B cell (primary cell): ENCODE data around the gene ARHGAP15. TPM values are rescaled to one million over a fixed set of nuclear protein-coding genes. Genes with fewer than 3 reads are reported as not detected.

ENCODE experiments used
- ATAC-seq: fragments of 200-7000 bp; cut with Tn5 transposase; one replicate; pipeline ENCODE4 v1.10.0; 2021; ENCODE audit warnings: low read depth, mild to moderate bottlenecking, moderate number of reproducible peaks, moderate library complexity
- CTCF ChIA-PET: fragments of 350-600 bp; sonication (Branson Sonifier 250); formaldehyde crosslinking; loops from one replicate; lab custom pipeline; 2021; ENCODE audit warnings: antibody characterized with exemption, inconsistent platforms; lab: Charles Lee
- POLR2A ChIA-PET: fragments of 350-600 bp; sonication (Branson Sonifier 250); formaldehyde crosslinking; loops from one replicate; lab custom pipeline; 2021; ENCODE audit warnings: antibody characterized with exemption; lab: Charles Lee
- DNase-seq: peaks from one replicate; pipeline ENCODE4 v3.0.0; 2013
- H2AFZ ChIP-seq: 2 replicates; pipeline ENCODE4 v1.6.1; 2012; ENCODE audit warnings: mild to moderate bottlenecking, low read depth, low read length; ENCODE audit not compliant: insufficient read depth, poor library complexity, severe bottlenecking
- H3K27ac ChIP-seq, 2 donors: 1 replicate in 1 of 2; 2 replicates in 1 of 2; pipeline ENCODE4 v1.5.1; 2012 to 2013; ENCODE audit warnings: low read length in 2 of 2, mild to moderate bottlenecking in 2 of 2, moderate library complexity in 1 of 2
- H3K27me3 ChIP-seq, 4 experiments: fragments of 200-600 bp in 1 of 4; sonication (generic) in 1 of 4; replicated peaks in 1 of 4; 1 replicate in 2 of 4; 2 replicates in 2 of 4; pipeline versions ENCODE4 v1.6.1 to v1.7.0; 2013 to 2016; ENCODE audit warnings: low read length in 3 of 4, mild to moderate bottlenecking in 2 of 4, mixed read lengths in 1 of 4, moderate library complexity in 1 of 4; ENCODE audit not compliant: insufficient read depth in 4 of 4, control insufficient read depth in 3 of 4; ENCODE audit errors: control extremely low read depth in 1 of 4
- H3K36me3 ChIP-seq, 2 experiments: replicated peaks in 1 of 2; 1 replicate in 1 of 2; 2 replicates in 1 of 2; pipeline versions ENCODE4 v1.6.1 to v1.7.1; 2013; ENCODE audit warnings: low read length in 1 of 2; ENCODE audit not compliant: insufficient read depth in 2 of 2, control insufficient read depth in 1 of 2; ENCODE audit errors: control extremely low read depth in 1 of 2, extremely low read depth in 1 of 2
- H3K4me1 ChIP-seq, 2 donors: fragments of 200-600 bp in 1 of 2; sonication (generic) in 1 of 2; 1 replicate in 1 of 2; 2 replicates in 1 of 2; pipeline versions ENCODE4 v1.5.1 to v1.6.1; 2013 to 2017; ENCODE audit warnings: low read length in 2 of 2; ENCODE audit not compliant: control insufficient read depth in 2 of 2, insufficient read depth in 2 of 2
- H3K4me2 ChIP-seq: replicated peaks from 2 replicates; pipeline ENCODE3; 2012; ENCODE audit warnings: mild to moderate bottlenecking, low read depth, low read length; ENCODE audit not compliant: poor library complexity, severe bottlenecking
- H3K4me3 ChIP-seq, 5 experiments: fragments of 200-600 bp in 1 of 5; sonication (generic) in 1 of 5; 1 replicate in 3 of 5; 2 replicates in 2 of 5; pipeline versions ENCODE4 v1.5.1 to v1.7.0; 2011 to 2016; ENCODE audit warnings: low read length in 4 of 5, mild to moderate bottlenecking in 4 of 5, low read depth in 2 of 5, control low read depth in 1 of 5, moderate library complexity in 1 of 5; ENCODE audit not compliant: insufficient read depth in 1 of 5; ENCODE audit errors: control extremely low read depth in 1 of 5, extremely low read depth in 1 of 5
- H3K79me2 ChIP-seq: fragments of 200-600 bp; sonication (generic); one replicate; pipeline ENCODE4 v1.6.0; 2016; ENCODE audit warnings: low read length; ENCODE audit not compliant: control insufficient read depth, insufficient read depth
- H3K9ac ChIP-seq: fragments of 200-600 bp; sonication (generic); 2 replicates; pipeline ENCODE4 v1.6.1; 2017; ENCODE audit warnings: mild to moderate bottlenecking, low read length, moderate library complexity
- H3K9me3 ChIP-seq, 3 donors: one replicate each; pipeline versions ENCODE4 v1.6.1 to v1.7.1; 2013; ENCODE audit warnings: low read length in 2 of 3; ENCODE audit not compliant: control insufficient read depth in 2 of 3, insufficient read depth in 1 of 3; ENCODE audit errors: control extremely low read depth in 1 of 3
- H4K20me1 ChIP-seq: 2 replicates; pipeline ENCODE4 v1.6.0; 2012; ENCODE audit warnings: mild to moderate bottlenecking, low read length; ENCODE audit not compliant: insufficient read depth, control insufficient read depth, poor library complexity, severe bottlenecking
- H3K27ac Mint-ChIP-seq: one replicate; pipeline ENCODE4 v1.8.0; 2021; ENCODE audit warnings: mixed read lengths
- H3K27me3 Mint-ChIP-seq: one replicate; pipeline ENCODE4 v1.8.0; 2021; ENCODE audit warnings: mixed read lengths
- H3K4me1 Mint-ChIP-seq: one replicate; pipeline ENCODE4 v1.8.0; 2021; ENCODE audit warnings: mixed read lengths
- H3K4me3 Mint-ChIP-seq: one replicate; pipeline ENCODE4 v1.8.0; 2021; ENCODE audit warnings: mixed read lengths
- H3K9me3 Mint-ChIP-seq: one replicate; pipeline ENCODE4 v1.8.0; 2022; ENCODE audit warnings: mixed read lengths; ENCODE audit not compliant: insufficient read depth
- EZH2 ChIP-seq: IDR thresholded peaks from 2 replicates; pipeline ENCODE4 v1.6.1; 2012; ENCODE audit warnings: borderline replicate concordance, low read depth, mild to moderate bottlenecking, moderate library complexity, low read length; ENCODE audit not compliant: insufficient read depth, poor library complexity, severe bottlenecking
- WGBS: methylation state at CpG from one replicate; pipeline ENCODE4 v1.1.5; 2013; ENCODE audit warnings: missing lambda C conversion rate; ENCODE audit not compliant: insufficient coverage; 5-methylcytosine and 5-hydroxymethylcytosine counted together
- intact Hi-C: fragments of 100-400 bp; cut with micrococcal nuclease; formaldehyde crosslinking; loops from one replicate; pipeline ENCODE4 v1.10.0; 2022
- polyA plus RNA-seq: library from polyadenylated mRNA; depleted of rRNA; stranded (reverse); fragments of >200 nt; gene quantifications from 2 replicates; pipeline ENCODE4 v1.2.3, GENCODE V29; 2012
- total RNA-seq, 2 donors: library from RNA; stranded (reverse); fragments of 120-200 nt in 1 of 2; gene quantifications; 1 replicate in 1 of 2; 2 replicates in 1 of 2; pipeline versions ENCODE4 v1.2.3 to v1.2.4, GENCODE V29; 2013 to 2022
- TF ChIP-seq, protein P1 (sequence below): fragments of 200-600 bp; IDR thresholded peaks from one replicate; pipeline ENCODE4 v1.8.0; 2022; ENCODE audit warnings: antibody characterized with exemption, mild to moderate bottlenecking

Gene ARHGAP15
- total and polyA plus RNA-seq, 2 donors (not counting 1 experiment from before 2014, with no cell fraction given) = 58.6 to 187 TPM

DNA sequence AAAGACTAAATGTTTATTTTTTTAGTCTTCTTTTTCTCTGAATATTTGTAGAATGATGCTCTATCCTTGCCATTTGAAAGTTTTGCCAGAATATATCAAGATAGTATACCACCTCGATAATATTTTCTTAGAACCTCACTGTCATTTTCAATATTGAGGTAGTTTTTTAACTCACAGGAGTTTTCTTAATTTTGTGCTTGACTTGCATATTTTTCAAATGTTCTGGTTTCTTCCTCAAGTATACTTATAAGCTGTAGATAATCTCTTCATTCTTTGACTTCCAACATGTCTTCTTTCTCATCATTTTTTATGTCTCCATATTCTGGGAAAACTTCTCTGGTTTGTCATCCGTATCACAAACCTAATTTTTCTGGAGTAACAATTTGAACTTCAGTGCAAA is 559.6 kb downstream of the ARHGAP15 start:
- H3K27ac Mint-ChIP-seq = no peak overlapping the region
- H3K27me3 Mint-ChIP-seq = no peaks in the 10 kb centered on the region
- H3K4me1 Mint-ChIP-seq = no peaks in the 10 kb centered on the region
- intact Hi-C loops = no loop called here
- no CpG with 5 or more reads among the region's 2 CpGs for WGBS
- Histone ChIP-seq H3K4me1 (no peaks in the 10 kb centered on the region), H3K36me3 (peaks cover 6 to 24% of the 10 kb centered on the region in 2 experiments), H4K20me1 (peaks cover 18% of the 10 kb centered on the region), H3K79me2 (no peaks in the 10 kb centered on the region), H2AFZ (no peak overlapping the region), H3K27me3 (no peaks in the 10 kb centered on the region), H3K4me3 (no peak overlapping the region), H3K9me3 (no peaks in the 10 kb centered on the region), H3K4me2 (no peak overlapping the region), H3K9ac (no peak overlapping the region), H3K27ac (no peak overlapping the region)
- DNase-seq = no peak
- no peak overlapping the region for H3K4me3 Mint-ChIP-seq
- POLR2A ChIA-PET = no interaction called here
- no peak for ATAC-seq
- no peaks in the 10 kb centered on the region for H3K9me3 Mint-ChIP-seq
- TF ChIP-seq, protein P1, sequence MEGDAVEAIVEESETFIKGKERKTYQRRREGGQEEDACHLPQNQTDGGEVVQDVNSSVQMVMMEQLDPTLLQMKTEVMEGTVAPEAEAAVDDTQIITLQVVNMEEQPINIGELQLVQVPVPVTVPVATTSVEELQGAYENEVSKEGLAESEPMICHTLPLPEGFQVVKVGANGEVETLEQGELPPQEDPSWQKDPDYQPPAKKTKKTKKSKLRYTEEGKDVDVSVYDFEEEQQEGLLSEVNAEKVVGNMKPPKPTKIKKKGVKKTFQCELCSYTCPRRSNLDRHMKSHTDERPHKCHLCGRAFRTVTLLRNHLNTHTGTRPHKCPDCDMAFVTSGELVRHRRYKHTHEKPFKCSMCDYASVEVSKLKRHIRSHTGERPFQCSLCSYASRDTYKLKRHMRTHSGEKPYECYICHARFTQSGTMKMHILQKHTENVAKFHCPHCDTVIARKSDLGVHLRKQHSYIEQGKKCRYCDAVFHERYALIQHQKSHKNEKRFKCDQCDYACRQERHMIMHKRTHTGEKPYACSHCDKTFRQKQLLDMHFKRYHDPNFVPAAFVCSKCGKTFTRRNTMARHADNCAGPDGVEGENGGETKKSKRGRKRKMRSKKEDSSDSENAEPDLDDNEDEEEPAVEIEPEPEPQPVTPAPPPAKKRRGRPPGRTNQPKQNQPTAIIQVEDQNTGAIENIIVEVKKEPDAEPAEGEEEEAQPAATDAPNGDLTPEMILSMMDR = no peak
- TF ChIP-seq EZH2 = no peak
- CTCF ChIA-PET = interaction anchor here (2.4 kb wide), 1 partner anchor 11 kb away, joined by 7 read pairs; no protein-coding TSS in a partner anchor

DNA sequence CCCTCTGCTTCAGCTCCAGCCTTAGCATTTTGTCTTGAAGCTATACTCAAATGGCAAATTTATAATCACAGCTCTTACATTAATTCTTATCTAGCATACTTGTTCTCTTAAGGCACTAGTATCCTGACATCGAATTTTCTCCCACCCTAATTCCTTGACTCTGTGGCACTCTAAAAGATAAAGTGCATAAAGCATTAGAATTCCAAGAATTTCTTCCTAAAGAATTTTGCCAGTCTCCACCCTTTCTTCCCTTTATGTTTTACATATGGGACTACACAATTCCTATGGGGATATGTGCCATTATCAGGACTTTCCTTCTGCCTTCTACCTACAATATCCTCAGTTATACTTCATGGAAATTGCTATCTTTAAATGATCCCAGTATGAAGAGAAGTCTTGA is 560.3 kb downstream of the ARHGAP15 start:
- no peak for DNase-seq
- Histone ChIP-seq H2AFZ (no peak overlapping the region), H3K9ac (no peak overlapping the region), H3K27ac (no peak overlapping the region), H4K20me1 (peaks cover 18% of the 10 kb centered on the region), H3K79me2 (no peaks in the 10 kb centered on the region), H3K4me2 (no peak overlapping the region), H3K4me3 (no peak overlapping the region), H3K9me3 (no peaks in the 10 kb centered on the region), H3K27me3 (no peaks in the 10 kb centered on the region), H3K36me3 (peaks cover 6 to 21% of the 10 kb centered on the region in 2 experiments), H3K4me1 (no peaks in the 10 kb centered on the region)
- Mint-ChIP-seq H3K27me3 (no peaks in the 10 kb centered on the region), H3K4me1 (no peaks in the 10 kb centered on the region), H3K4me3 (no peak overlapping the region), H3K27ac (no peak overlapping the region), H3K9me3 (no peaks in the 10 kb centered on the region)
- 100% methylated on average over 1 of the region's 1 CpG for WGBS
- no peak for TF ChIP-seq EZH2
- TF ChIP-seq, protein P1 = no peak
- POLR2A ChIA-PET = no interaction called here
- intact Hi-C loops = no loop called here
- no peak for ATAC-seq
- CTCF ChIA-PET = interaction anchor here (0.6 to 2.4 kb wide), 2 partner anchors 11 to 66 kb away, joined by 3 to 7 read pairs; no protein-coding TSS in a partner anchor
